K562 (cell line): ENCODE measurements around the gene TAPBPL. TPM values are rescaled to one million over a fixed set of nuclear protein-coding genes. Genes with fewer than 3 reads are reported as not detected.
A peak's percentile ranks its signal among the peaks of the same experiment; 100 is the strongest.

Experiments
- E2F4 ChIP-seq: sonication (generic); formaldehyde crosslinking; IDR thresholded peaks from 2 replicates; pipeline ENCODE4 v1.8.0; 2022; ENCODE audit warnings: mild to moderate bottlenecking, low read depth, missing genetic modification reagents
- ETV6 ChIP-seq, 3 experiments: fragments of 150-350 bp in 1 of 3; sonication (generic) in 1 of 3; formaldehyde crosslinking in 1 of 3; IDR thresholded peaks; 2 replicates each; pipeline versions ENCODE4 v1.6.1 to v1.8.0; 2014 to 2022; ENCODE audit warnings: borderline replicate concordance in 2 of 3, low read depth in 2 of 3, antibody characterized with exemption in 1 of 3, low read length in 1 of 3, mild to moderate bottlenecking in 1 of 3, missing genetic modification reagents in 1 of 3
- HDAC6 ChIP-seq: IDR thresholded peaks from 2 replicates; pipeline ENCODE4 v1.6.1; 2012; ENCODE audit warnings: low read depth, mild to moderate bottlenecking, control low read depth, inconsistent platforms, low read length, moderate library complexity
- IRF2 ChIP-seq: sonication (generic); formaldehyde crosslinking; IDR thresholded peaks from 2 replicates; pipeline ENCODE4 v1.8.1; 2022; ENCODE audit warnings: mild to moderate bottlenecking, missing genetic modification reagents
- KDM2B ChIP-seq: fragments of 250-450 bp; sonication (Bioruptor Pico); IDR thresholded peaks from 2 replicates; pipeline ENCODE4 v1.8.0; 2021; ENCODE audit warnings: mild to moderate bottlenecking, moderate library complexity
- NKRF ChIP-seq: fragments of 450-650 bp; IDR thresholded peaks from 2 replicates; pipeline ENCODE4 v1.6.1; 2016; ENCODE audit warnings: borderline replicate concordance
- PHF20 ChIP-seq: fragments of 450-650 bp; IDR thresholded peaks from 2 replicates; pipeline ENCODE4 v1.6.1; 2018; ENCODE audit not compliant: partially characterized antibody
- PURB ChIP-seq: sonication (generic); formaldehyde crosslinking; IDR thresholded peaks from 2 replicates; pipeline ENCODE4 v1.9.0; 2021; ENCODE audit warnings: low read depth, mild to moderate bottlenecking, missing genetic modification reagents
- TBP ChIP-seq: optimal IDR thresholded peaks from 2 replicates; pipeline ENCODE3; 2011; ENCODE audit warnings: low read depth, low read length, improper control_type of control experiment
- TFAM ChIP-seq: fragments of 250-450 bp; sonication (Bioruptor Pico); conservative IDR thresholded peaks from 2 replicates; pipeline ENCODE4 v1.5.0; 2021; ENCODE audit warnings: mild to moderate bottlenecking, moderate library complexity
- ZEB2 ChIP-seq: fragments of 450-650 bp; IDR thresholded peaks from 2 replicates; pipeline ENCODE4 v1.6.1; 2016
- ZNF280A ChIP-seq: fragments of 450-650 bp; IDR thresholded peaks from 2 replicates; pipeline ENCODE4 v1.6.1; 2018; ENCODE audit warnings: mild to moderate bottlenecking, low read depth; ENCODE audit not compliant: partially characterized antibody
- ZNF354B ChIP-seq: fragments of 250-450 bp; sonication (Bioruptor Pico); IDR thresholded peaks from 2 replicates; pipeline ENCODE4 v1.4.0; 2020
- ZNF398 ChIP-seq: fragments of 250-450 bp; sonication (Bioruptor Pico); IDR thresholded peaks from 2 replicates; pipeline ENCODE4 v1.8.0; 2021; ENCODE audit warnings: moderate library complexity, mild to moderate bottlenecking, inconsistent platforms
- ZNF609 ChIP-seq: sonication (generic); formaldehyde crosslinking; IDR thresholded peaks from 2 replicates; pipeline ENCODE4 v1.8.1; 2023; ENCODE audit warnings: missing genetic modification reagents, mild to moderate bottlenecking, borderline replicate concordance
- polyA plus RNA-seq, 8 experiments: library from polyadenylated mRNA; depleted of rRNA in 4 of 8; stranded (reverse) in 5 of 8; unstranded in 3 of 8; fragments of >200 nt; fragmentation: Nextera tagmentation in 2 of 8; fragmentation: Illumina TruSeq in 1 of 8; extraction: Ambion mirVana in 2 of 8; extraction: Trizol in 1 of 8; gene quantifications; 2 replicates each; pipeline versions ENCODE4 v1.2.1 to v1.2.3, GENCODE V29; 2011 to 2014; ENCODE audit warnings: inconsistent platforms in 1 of 8, missing spikeins in 1 of 8
- total RNA-seq, 7 experiments: library from RNA; depleted of rRNA in 6 of 7; stranded (reverse); fragments of >200 nt in 6 of 7; fragmentation: Illumina TruSeq in 2 of 7; extraction: Trizol in 2 of 7; gene quantifications; 2 replicates each; pipeline versions ENCODE4 v1.2.1 to v1.2.3, GENCODE V29; 2011 to 2021; ENCODE audit warnings: low replicate concordance in 1 of 7

TAPBPL gene
- total and polyA plus RNA-seq, 9 of the 15 experiments (the other 6 are each of a cell fraction or from before 2014, with no cell fraction given) = 0.29 to 1.6 (median 0.45) TPM

GRCh38 chr12:6470375-6471163, 18.7 kb downstream of the TAPBPL start, which contains the start of gene VAMP1 (continued):
- TF ChIP-seq HDAC6 (no peak), ETV6 (IDR thresholded peaks at IDR 0.05; ENCODE audit: borderline replicate concordance in 1 of 2, low read depth in 2 of 2, low read length in 1 of 2) (no peak), ETV6 (CRISPR knock-in tag; IDR thresholded peaks at IDR 0.05; ENCODE audit: borderline replicate concordance) (no peak), NKRF (peak; percentile 40; the same call in 1 of the 2 replicates), ZNF280A (no peak), E2F4 (CRISPR knock-in tag) (no peak), TFAM (CRISPR knock-in tag) (no peak), ZNF354B (CRISPR knock-in tag) (no peak), KDM2B (no peak), ZNF398 (CRISPR knock-in tag) (no peak), TBP (peak; percentile 97), PURB (CRISPR knock-in tag) (no peak), IRF2 (no peak), ZNF609 (CRISPR knock-in tag) (no peak), PHF20 (no peak), ZEB2 (no peak)
